GM12878 (cell line): ENCODE data around the gene CTXND2.

Experiments
- DPF2 ChIP-seq: fragments of 450-650 bp; IDR thresholded peaks from 2 replicates; pipeline ENCODE4 v1.6.1; 2017; ENCODE audit warnings: mild to moderate bottlenecking
- EZH2 ChIP-seq: IDR thresholded peaks from 2 replicates; pipeline ENCODE4 v1.6.1; 2012; ENCODE audit warnings: low read depth, mild to moderate bottlenecking, control low read depth, inconsistent platforms, low read length, borderline replicate concordance; ENCODE audit not compliant: control insufficient read depth
- FOXK2 ChIP-seq: fragments of 450-650 bp; IDR thresholded peaks from 2 replicates; pipeline ENCODE4 v1.6.1; 2017; ENCODE audit warnings: mild to moderate bottlenecking, moderate library complexity
- HCFC1 ChIP-seq: fragments of 150-350 bp; IDR thresholded peaks from 2 replicates; pipeline ENCODE4 v1.6.1; 2014; ENCODE audit warnings: low read length
- HDAC2 ChIP-seq: fragments of 200-600 bp; sonication (generic); IDR thresholded peaks from 2 replicates; pipeline ENCODE4 v1.6.1; 2017
- HDAC6 ChIP-seq: fragments of 200-600 bp; sonication (generic); IDR thresholded peaks from one replicate; pipeline ENCODE4 v1.8.0; 2017; ENCODE audit warnings: antibody characterized with exemption; ENCODE audit not compliant: unreplicated experiment
- SMC3 ChIP-seq: IDR thresholded peaks from 2 replicates; pipeline ENCODE4 v1.6.1; 2011; ENCODE audit warnings: low read length, improper control_type of control experiment, borderline replicate concordance
- SP1 ChIP-seq: IDR thresholded peaks from one replicate; pipeline ENCODE4 v1.6.1; 2011; ENCODE audit warnings: low read depth, low read length
- TF ChIP-seq, protein P1 (sequence below), 3 experiments: IDR thresholded peaks in 2 of 3; conservative IDR thresholded peaks in 1 of 3; 2 replicates each; pipeline ENCODE4 v1.5.1; 2011; ENCODE audit warnings: low read depth in 3 of 3, low read length in 3 of 3, mild to moderate bottlenecking in 3 of 3, control low read depth in 2 of 3, moderate library complexity in 2 of 3, inconsistent platforms in 1 of 3, mixed read lengths in 1 of 3; ENCODE audit not compliant: control insufficient read depth in 2 of 3, insufficient read depth in 1 of 3; ENCODE audit errors: extremely low read depth in 1 of 3

DNA sequence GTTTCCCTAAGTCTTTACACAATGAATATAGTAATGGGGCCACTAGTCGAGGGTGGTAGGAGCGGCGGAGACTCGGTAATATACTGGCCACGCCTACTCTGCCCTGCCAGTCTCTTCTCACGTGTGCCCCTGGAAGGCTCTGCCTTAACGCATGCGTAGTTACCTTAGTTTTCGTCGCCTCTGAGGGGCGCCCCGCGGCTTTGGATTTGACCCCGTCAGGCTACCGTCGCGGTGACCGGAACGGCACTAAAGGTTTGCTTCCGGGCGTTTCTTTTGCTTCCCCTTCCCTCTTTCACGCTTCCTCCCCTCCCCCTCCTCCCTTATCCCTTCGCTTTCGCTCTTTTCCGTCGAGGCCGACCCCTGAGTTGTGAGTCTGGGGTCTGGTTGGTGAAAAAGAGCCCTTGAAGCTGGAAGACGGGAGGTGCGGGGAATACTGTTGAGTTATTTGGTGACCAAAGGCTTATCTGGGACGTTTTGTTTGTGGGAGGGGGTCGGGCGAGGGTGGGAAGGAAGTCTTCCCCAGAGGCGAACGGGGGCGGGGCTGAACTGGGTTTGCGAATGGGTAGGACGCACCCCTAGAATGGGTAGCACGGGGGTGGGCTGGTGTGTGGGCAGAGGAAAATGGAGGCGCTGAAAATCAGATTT lies 39.3 kb downstream of the CTXND2 start, which contains the start of gene SETDB1:
- TF ChIP-seq FOXK2: no peak
- TF ChIP-seq HCFC1: peak; percentile 71
- TF ChIP-seq SMC3: no peak
- TF ChIP-seq, protein P1, sequence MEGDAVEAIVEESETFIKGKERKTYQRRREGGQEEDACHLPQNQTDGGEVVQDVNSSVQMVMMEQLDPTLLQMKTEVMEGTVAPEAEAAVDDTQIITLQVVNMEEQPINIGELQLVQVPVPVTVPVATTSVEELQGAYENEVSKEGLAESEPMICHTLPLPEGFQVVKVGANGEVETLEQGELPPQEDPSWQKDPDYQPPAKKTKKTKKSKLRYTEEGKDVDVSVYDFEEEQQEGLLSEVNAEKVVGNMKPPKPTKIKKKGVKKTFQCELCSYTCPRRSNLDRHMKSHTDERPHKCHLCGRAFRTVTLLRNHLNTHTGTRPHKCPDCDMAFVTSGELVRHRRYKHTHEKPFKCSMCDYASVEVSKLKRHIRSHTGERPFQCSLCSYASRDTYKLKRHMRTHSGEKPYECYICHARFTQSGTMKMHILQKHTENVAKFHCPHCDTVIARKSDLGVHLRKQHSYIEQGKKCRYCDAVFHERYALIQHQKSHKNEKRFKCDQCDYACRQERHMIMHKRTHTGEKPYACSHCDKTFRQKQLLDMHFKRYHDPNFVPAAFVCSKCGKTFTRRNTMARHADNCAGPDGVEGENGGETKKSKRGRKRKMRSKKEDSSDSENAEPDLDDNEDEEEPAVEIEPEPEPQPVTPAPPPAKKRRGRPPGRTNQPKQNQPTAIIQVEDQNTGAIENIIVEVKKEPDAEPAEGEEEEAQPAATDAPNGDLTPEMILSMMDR (IDR thresholded peaks at IDR 0.05 in 2 of 3, conservative IDR thresholded peaks at IDR 0.05 in 1 of 3; ENCODE audit: control insufficient read depth in 2 of 3, extremely low read depth in 1 of 3, insufficient read depth in 1 of 3, low read depth in 3 of 3, low read length in 3 of 3): peak in 1 of 3 experiments; percentile 22; a peak in 1 of 6 replicates
- TF ChIP-seq HDAC2: no peak
- TF ChIP-seq EZH2: no peak
- no peak for TF ChIP-seq DPF2
- peak; percentile 58 for TF ChIP-seq SP1
- TF ChIP-seq HDAC6: no peak
